Lower leg skin (tissue), 4 donors: ENCODE results near the gene ABHD12. TPM values are rescaled to one million over a fixed set of nuclear protein-coding genes. Genes with fewer than 3 reads are reported as not detected.

ENCODE experiments used
- DNase-seq, 2 donors: peaks; one replicate each; pipeline ENCODE4 v3.0.0-alpha.2; 2019; ENCODE audit warnings: low spot score in 2 of 2
- H3K4me3 ChIP-seq: fragments of 200-600 bp; sonication (generic); 2 replicates; pipeline ENCODE4 v1.5.1; 2017; ENCODE audit warnings: mild to moderate bottlenecking, low read depth; ENCODE audit not compliant: poor library complexity, severe bottlenecking
- POLR2A ChIP-seq, 2 donors: fragments of 450-650 bp; IDR thresholded peaks; one replicate each; pipeline ENCODE4 v1.6.1; 2016 to 2017; ENCODE audit warnings: antibody characterized with exemption in 2 of 2, mild to moderate bottlenecking in 1 of 2, moderate library complexity in 1 of 2
- WGBS, 2 donors: methylation state at CpG; one replicate each; pipeline ENCODE4 v1.1.5; 2018; 5-methylcytosine and 5-hydroxymethylcytosine counted together
- intact Hi-C: fragments of 100-400 bp; cut with DNase I; formaldehyde crosslinking; loops from one replicate; pipeline ENCODE4 v1.15.0; 2023; ENCODE audit warnings: low total_unique reads
- total RNA-seq, 4 donors: library from RNA; depleted of rRNA; stranded (reverse); fragments of >200 nt; gene quantifications; one replicate each; pipeline ENCODE4 v1.1.0, GENCODE V29; 2016
- TF ChIP-seq, protein P1 (sequence below), 3 donors: fragments of 450-650 bp; IDR thresholded peaks; one replicate each; pipeline ENCODE4 v1.5.1; 2016; ENCODE audit warnings: antibody characterized with exemption in 3 of 3, mild to moderate bottlenecking in 3 of 3, moderate library complexity in 2 of 3

Gene ABHD12
- total RNA-seq, 4 donors from 2014 or later: 51.7 to 121 (median 103) TPM

GRCh38 chr20:25389858-25390537 lies 637 bp downstream of the ABHD12 start:
- intact Hi-C loops: loop anchor here (10.0 kb wide), 2 partner anchors 85 to 395 kb away; partner anchors contain the start of gene APMAP
- TF ChIP-seq, protein P1, sequence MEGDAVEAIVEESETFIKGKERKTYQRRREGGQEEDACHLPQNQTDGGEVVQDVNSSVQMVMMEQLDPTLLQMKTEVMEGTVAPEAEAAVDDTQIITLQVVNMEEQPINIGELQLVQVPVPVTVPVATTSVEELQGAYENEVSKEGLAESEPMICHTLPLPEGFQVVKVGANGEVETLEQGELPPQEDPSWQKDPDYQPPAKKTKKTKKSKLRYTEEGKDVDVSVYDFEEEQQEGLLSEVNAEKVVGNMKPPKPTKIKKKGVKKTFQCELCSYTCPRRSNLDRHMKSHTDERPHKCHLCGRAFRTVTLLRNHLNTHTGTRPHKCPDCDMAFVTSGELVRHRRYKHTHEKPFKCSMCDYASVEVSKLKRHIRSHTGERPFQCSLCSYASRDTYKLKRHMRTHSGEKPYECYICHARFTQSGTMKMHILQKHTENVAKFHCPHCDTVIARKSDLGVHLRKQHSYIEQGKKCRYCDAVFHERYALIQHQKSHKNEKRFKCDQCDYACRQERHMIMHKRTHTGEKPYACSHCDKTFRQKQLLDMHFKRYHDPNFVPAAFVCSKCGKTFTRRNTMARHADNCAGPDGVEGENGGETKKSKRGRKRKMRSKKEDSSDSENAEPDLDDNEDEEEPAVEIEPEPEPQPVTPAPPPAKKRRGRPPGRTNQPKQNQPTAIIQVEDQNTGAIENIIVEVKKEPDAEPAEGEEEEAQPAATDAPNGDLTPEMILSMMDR (IDR thresholded peaks at IDR 0.05): no peak
- TF ChIP-seq POLR2A (IDR thresholded peaks at IDR 0.05): no peak
- H3K4me3 ChIP-seq: peak overlapping the region; percentile 75
- 1 to 3% methylated on average over 18 to 45 of the region's 67 CpGs for WGBS, 2 donors
- peak; percentile 22 to 89 for DNase-seq

DNA sequence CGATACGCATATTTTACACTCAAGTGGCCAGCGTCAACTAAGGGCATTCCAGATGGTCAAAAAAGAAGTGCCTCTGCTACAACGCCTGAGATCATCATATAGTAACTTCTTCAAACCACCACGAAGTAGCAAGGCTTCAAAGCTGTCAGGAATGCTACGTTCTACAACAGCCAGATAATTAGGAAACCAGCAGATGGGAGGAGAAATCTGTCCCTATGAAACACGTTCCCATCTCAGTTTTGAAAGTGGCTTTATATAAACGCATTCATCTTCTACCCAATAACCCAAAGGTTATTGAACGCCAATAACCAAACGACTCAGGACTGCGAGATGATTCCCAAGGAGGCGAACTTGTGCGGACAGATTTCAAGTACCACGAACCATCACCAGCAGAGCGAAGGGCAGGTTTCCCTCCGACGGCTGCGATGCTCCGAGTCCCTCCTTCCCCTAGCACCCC lies 1.2 kb downstream of the ABHD12 start:
- DNase-seq: no peak
- peak overlapping the region; percentile 75 for H3K4me3 ChIP-seq
- intact Hi-C loops: no loop called here
- WGBS, 2 donors: 14 to 19% methylated on average over 17 to 19 of the region's 19 CpGs
- TF ChIP-seq POLR2A (IDR thresholded peaks at IDR 0.05): no peak
- TF ChIP-seq, protein P1 (IDR thresholded peaks at IDR 0.05): no peak

- intact Hi-C loops: no loop called here
- TF ChIP-seq, protein P1 (IDR thresholded peaks at IDR 0.05): no peak
- TF ChIP-seq POLR2A (IDR thresholded peaks at IDR 0.05): no peak
- 88 to 90% methylated on average over 5 of the region's 5 CpGs for WGBS, 2 donors
- DNase-seq: no peak
- H3K4me3 ChIP-seq: no peak overlapping the region
Observed at GRCh38 chr20:25382704-25383370, 7.8 kb downstream of the ABHD12 start.

DNA sequence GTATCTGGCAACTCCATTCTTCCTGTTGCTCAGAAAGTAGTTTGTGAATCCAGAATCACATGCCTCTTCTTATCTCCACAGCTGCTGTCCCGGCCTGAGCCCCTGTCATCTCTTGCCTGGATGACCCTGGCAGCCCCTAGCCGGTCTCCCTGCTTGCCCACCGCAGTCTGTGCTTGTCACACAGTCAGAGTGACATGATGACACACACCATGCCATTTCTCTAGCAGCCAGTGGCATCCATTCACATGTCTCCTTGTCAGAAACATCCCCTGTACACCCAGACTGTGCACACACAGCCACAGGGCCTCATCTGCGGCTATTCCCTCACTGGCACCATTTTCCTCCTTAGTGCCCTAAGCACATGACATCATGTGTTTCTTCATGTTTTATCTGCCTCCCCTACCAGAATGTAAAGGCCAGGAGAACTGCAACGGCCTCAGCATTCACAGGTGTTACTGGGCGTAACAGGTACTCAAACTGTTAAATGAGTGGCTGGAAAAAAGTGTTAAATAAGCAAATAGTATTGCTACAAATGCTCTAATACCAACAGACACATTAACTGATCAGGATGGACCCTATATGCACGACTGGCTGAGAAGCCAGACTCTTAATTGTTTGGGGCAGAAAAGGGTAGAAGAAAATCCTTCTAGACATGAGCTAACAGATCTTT lies 9.6 kb downstream of the ABHD12 start:
- DNase-seq: no peak
- intact Hi-C loops: no loop called here
- 90 to 92% methylated on average over 7 of the region's 7 CpGs for WGBS, 2 donors
- TF ChIP-seq, protein P1 (IDR thresholded peaks at IDR 0.05): no peak
- no peak for TF ChIP-seq POLR2A (IDR thresholded peaks at IDR 0.05)
- no peak overlapping the region for H3K4me3 ChIP-seq

- DNase-seq: no peak
- no peak for TF ChIP-seq POLR2A (IDR thresholded peaks at IDR 0.05)
- TF ChIP-seq, protein P1 (IDR thresholded peaks at IDR 0.05): no peak
- intact Hi-C loops: no loop called here
- WGBS, 2 donors: 93 to 94% methylated on average over 10 of the region's 10 CpGs
- no peak overlapping the region for H3K4me3 ChIP-seq
Observed at GRCh38 chr20:25378884-25379733, 11.5 kb downstream of the ABHD12 start.
